KMS-11 (cell line): ENCODE results near the gene MYO3A.

ENCODE experiments used
- H2AFZ ChIP-seq: fragments of 200-600 bp; sonication (generic); 2 replicates; pipeline ENCODE4 v1.6.1; 2016; ENCODE audit warnings: antibody characterized with exemption, mixed run types, low read depth
- H3K27ac ChIP-seq: fragments of 200-600 bp; sonication (generic); 2 replicates; pipeline ENCODE4 v1.6.1; 2016; ENCODE audit warnings: mild to moderate bottlenecking, mixed run types
- H3K27me3 ChIP-seq: fragments of 200-600 bp; sonication (generic); 2 replicates; pipeline ENCODE4 v1.6.1; 2017; ENCODE audit warnings: mild to moderate bottlenecking, low read depth, mixed run types, moderate library complexity; ENCODE audit not compliant: insufficient read depth
- H3K36me3 ChIP-seq: fragments of 200-600 bp; sonication (generic); 2 replicates; pipeline ENCODE4 v1.6.1; 2017; ENCODE audit warnings: mild to moderate bottlenecking, mixed run types; ENCODE audit not compliant: insufficient read depth
- H3K4me1 ChIP-seq: fragments of 200-600 bp; sonication (generic); 2 replicates; pipeline ENCODE4 v1.6.1; 2016; ENCODE audit warnings: mild to moderate bottlenecking, low read depth, mixed run types; ENCODE audit not compliant: poor library complexity, severe bottlenecking
- H3K4me2 ChIP-seq: fragments of 200-600 bp; sonication (generic); 2 replicates; pipeline ENCODE4 v1.7.0; 2016; ENCODE audit warnings: mild to moderate bottlenecking, mixed run types
- H3K4me3 ChIP-seq: fragments of 200-600 bp; sonication (generic); IDR thresholded peaks from 2 replicates; pipeline ENCODE4 v1.6.1; 2017; ENCODE audit warnings: low read depth, low read length, mixed read lengths; ENCODE audit not compliant: insufficient read depth
- H3K79me2 ChIP-seq: fragments of 200-600 bp; sonication (generic); 2 replicates; pipeline ENCODE4 v1.6.1; 2016; ENCODE audit warnings: low read depth, mixed run types; ENCODE audit not compliant: insufficient read depth
- H3K9ac ChIP-seq: fragments of 200-600 bp; sonication (generic); 2 replicates; pipeline ENCODE4 v1.6.1; 2016; ENCODE audit warnings: mild to moderate bottlenecking, mixed run types
- H4K20me1 ChIP-seq: fragments of 200-600 bp; sonication (generic); 2 replicates; pipeline ENCODE4 v1.6.1; 2016; ENCODE audit warnings: mild to moderate bottlenecking, mixed run types; ENCODE audit not compliant: insufficient read depth
- CTCF ChIP-seq: fragments of 200-600 bp; sonication (generic); conservative IDR thresholded peaks from 2 replicates; pipeline ENCODE4 v1.6.1; 2017; ENCODE audit warnings: low read depth, mild to moderate bottlenecking, antibody characterized with exemption, low read length, moderate library complexity, mixed read lengths

MYO3A gene

DNA sequence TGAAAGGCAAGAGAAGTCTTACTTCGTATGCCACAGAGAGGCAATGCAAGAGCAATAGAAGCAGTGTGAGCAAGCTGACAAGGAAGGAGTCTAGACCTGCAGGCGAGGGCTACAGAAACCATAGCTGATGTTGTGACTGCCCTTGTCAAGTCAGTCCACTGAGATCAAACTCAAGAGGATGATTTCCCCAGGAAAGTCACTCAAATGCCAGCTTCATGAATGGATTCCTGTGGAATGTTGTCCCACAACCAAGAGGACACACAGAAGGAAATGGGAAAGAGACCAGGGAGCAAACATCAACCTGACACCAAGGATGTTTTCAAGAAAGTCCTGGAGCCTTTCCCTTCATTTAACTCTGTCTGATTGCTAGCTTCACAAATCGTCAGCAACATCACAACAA is 204.6 kb downstream of the MYO3A start:
- no peaks in the 10 kb centered on the region for H3K36me3 ChIP-seq
- no peak for TF ChIP-seq CTCF

DNA sequence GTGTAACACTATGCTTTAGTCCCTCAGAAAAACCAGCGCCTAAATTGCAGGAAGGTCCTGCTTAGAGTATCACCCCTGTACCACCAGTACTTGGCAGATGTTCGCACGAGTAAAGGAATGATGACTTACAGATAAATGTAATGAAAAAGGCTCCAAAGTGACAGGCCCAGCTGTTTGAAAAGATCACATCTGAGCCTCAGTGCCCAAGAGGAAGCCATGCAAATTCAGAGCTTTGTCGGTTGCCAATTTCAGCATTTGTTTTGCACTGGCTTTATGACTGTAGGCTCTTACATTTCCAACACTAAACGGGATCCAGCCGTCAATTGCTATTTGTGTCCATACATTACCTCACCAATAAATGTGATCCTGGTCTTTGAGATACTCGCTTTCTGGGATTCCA is 222.0 kb downstream of the MYO3A start:
- no peaks in the 10 kb centered on the region for H3K4me1 ChIP-seq
- H3K27ac ChIP-seq, result no peak overlapping the region
- no peak overlapping the region for H3K9ac ChIP-seq
- H3K4me3 ChIP-seq, result no peak overlapping the region
- H2AFZ ChIP-seq, result no peak overlapping the region
- no peak overlapping the region for H3K4me2 ChIP-seq
- no peaks in the 10 kb centered on the region for H3K79me2 ChIP-seq
- no peaks in the 10 kb centered on the region for H3K36me3 ChIP-seq
- no peaks in the 10 kb centered on the region for H4K20me1 ChIP-seq
- TF ChIP-seq CTCF, result no peak
- H3K27me3 ChIP-seq, result no peaks in the 10 kb centered on the region

More for the DNA sequence above, 204.6 kb downstream of the MYO3A start:
- Histone ChIP-seq H4K20me1 (no peaks in the 10 kb centered on the region), H3K4me2 (no peak overlapping the region), H3K79me2 (no peaks in the 10 kb centered on the region), H3K27me3 (no peaks in the 10 kb centered on the region), H3K4me3 (no peak overlapping the region), H3K9ac (no peak overlapping the region), H2AFZ (no peak overlapping the region), H3K27ac (no peak overlapping the region), H3K4me1 (no peaks in the 10 kb centered on the region)

DNA sequence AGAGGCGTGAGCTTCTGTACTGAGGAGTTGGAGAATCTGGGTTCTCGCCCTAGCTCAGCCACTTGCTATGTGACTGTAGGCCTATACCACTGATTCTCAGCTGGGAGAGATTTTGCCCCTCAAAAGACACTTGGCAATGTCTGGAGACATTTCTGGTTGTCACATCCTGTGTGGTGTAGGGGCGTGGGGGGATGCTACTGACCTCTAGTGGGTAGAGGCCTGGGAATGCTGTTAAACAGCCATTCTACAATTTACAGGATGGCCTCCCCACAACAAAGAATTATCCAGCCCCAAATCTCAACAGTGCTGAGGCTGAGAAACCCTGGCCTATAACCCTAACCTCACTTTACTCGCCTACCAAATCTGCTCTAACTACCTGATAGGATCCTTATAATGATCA is 223.7 kb downstream of the MYO3A start:
- Histone ChIP-seq H3K27me3 (no peaks in the 10 kb centered on the region), H3K4me1 (no peaks in the 10 kb centered on the region), H3K9ac (no peak overlapping the region), H3K4me2 (no peak overlapping the region), H3K27ac (no peak overlapping the region), H4K20me1 (no peaks in the 10 kb centered on the region), H3K79me2 (no peaks in the 10 kb centered on the region), H2AFZ (no peak overlapping the region), H3K4me3 (no peak overlapping the region), H3K36me3 (no peaks in the 10 kb centered on the region)
- TF ChIP-seq CTCF, result no peak

GRCh38 chr10:26169466-26169865 is 235.4 kb downstream of the MYO3A start:
- H3K36me3 ChIP-seq, result no peaks in the 10 kb centered on the region
- H3K79me2 ChIP-seq, result no peaks in the 10 kb centered on the region
- H3K27me3 ChIP-seq, result no peaks in the 10 kb centered on the region
- TF ChIP-seq CTCF, result no peak
- H3K9ac ChIP-seq, result no peak overlapping the region
- H4K20me1 ChIP-seq, result no peaks in the 10 kb centered on the region
- H3K4me2 ChIP-seq, result no peak overlapping the region
- no peak overlapping the region for H2AFZ ChIP-seq
- H3K27ac ChIP-seq, result no peak overlapping the region
- H3K4me3 ChIP-seq, result no peak overlapping the region
- no peaks in the 10 kb centered on the region for H3K4me1 ChIP-seq

DNA sequence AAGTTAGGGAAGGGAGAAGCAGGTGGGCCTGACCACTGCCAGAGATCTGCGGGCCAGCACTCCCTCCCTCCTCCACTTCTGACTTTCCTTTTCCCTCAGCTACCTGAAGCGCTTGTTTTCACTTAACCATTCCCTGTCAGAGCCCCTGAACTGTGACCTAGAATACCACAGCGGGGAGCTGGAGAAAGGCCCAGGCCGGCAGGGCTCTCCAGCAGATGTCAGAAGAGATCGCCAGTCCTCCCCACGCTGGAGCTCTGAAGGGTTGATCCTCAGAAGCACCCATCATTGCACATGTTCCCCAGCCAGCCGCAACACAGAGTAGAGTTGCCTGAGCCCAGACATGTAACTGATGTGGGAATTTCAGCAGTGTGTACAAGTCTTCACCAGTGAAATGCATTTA is 238.1 kb downstream of the MYO3A start:
- H3K4me2 ChIP-seq, result no peak overlapping the region
- H3K9ac ChIP-seq, result no peak overlapping the region
- no peaks in the 10 kb centered on the region for H3K79me2 ChIP-seq
- no peaks in the 10 kb centered on the region for H3K36me3 ChIP-seq
- no peaks in the 10 kb centered on the region for H3K4me1 ChIP-seq
- no peak overlapping the region for H2AFZ ChIP-seq
- H3K27ac ChIP-seq, result no peak overlapping the region
- H3K4me3 ChIP-seq, result no peak overlapping the region
- H3K27me3 ChIP-seq, result no peaks in the 10 kb centered on the region
- H4K20me1 ChIP-seq, result no peaks in the 10 kb centered on the region
- no peak for TF ChIP-seq CTCF
